Measurements from ENCODE around the gene DAP.

The DAP gene

GRCh38 chr5:10707198-10708142, 53.6 kb downstream of the DAP start:
- H3K4me1 ChIP-seq (ENCODE audit: control insufficient read depth in 1 of 2, insufficient read depth in 2 of 2, low read length in 2 of 2), result peaks cover 39 to 40% of the 10 kb centered on the region in 2 experiments
- WGBS (ENCODE audit: extremely low coverage, insufficient coverage, insufficient read length), result no CpG with 5 or more reads among the region's 13 CpGs
- H2AFZ ChIP-seq (ENCODE audit: insufficient read depth, low read length, poor library complexity), result no peak overlapping the region
- DNase-seq, result peak; percentile 73 to 80
- H3K4me3 ChIP-seq (ENCODE audit: low read depth, low read length), result peak overlapping the region; percentile 32
- no peak overlapping the region for H3K14ac ChIP-seq (ENCODE audit: low read length)
- H3K36me3 ChIP-seq (ENCODE audit: control insufficient read depth in 1 of 2, insufficient read depth in 2 of 2, low read length in 2 of 2), result peaks cover 12 to 20% of the 10 kb centered on the region in 2 experiments
- H4K8ac ChIP-seq (ENCODE audit: low read depth, low read length), result no peak overlapping the region
- no peak overlapping the region for H3K4ac ChIP-seq (ENCODE audit: low read depth, low read length)
- no peaks in the 10 kb centered on the region for H3K27me3 ChIP-seq (ENCODE audit: insufficient read depth, low read length)
- no peak overlapping the region for H4K91ac ChIP-seq (ENCODE audit: low read depth, low read length)
- H2BK5ac ChIP-seq (ENCODE audit: low read depth, low read length, poor library complexity), result no peak overlapping the region
- H2AK5ac ChIP-seq (ENCODE audit: low read length), result no peak overlapping the region
- peak overlapping the region; percentile 5 for H3K18ac ChIP-seq (ENCODE audit: low read length)
- no peak overlapping the region for H2BK12ac ChIP-seq (ENCODE audit: low read length)
- no peak overlapping the region for H3K27ac ChIP-seq (ENCODE audit: low read depth, low read length)
- no peak overlapping the region for H4K12ac ChIP-seq (ENCODE audit: low read depth, low read length)
- H3K79me2 ChIP-seq (ENCODE audit: control insufficient read depth, insufficient read depth, low read length, poor library complexity), result peaks cover 2% of the 10 kb centered on the region
- H3K79me1 ChIP-seq (ENCODE audit: low read length), result peaks cover 10% of the 10 kb centered on the region
- peak overlapping the region; percentile 3 for H3K23ac ChIP-seq (ENCODE audit: low read length)
- H3K9ac ChIP-seq (ENCODE audit: low read length), result no peak overlapping the region
- H3K9me3 ChIP-seq (ENCODE audit: insufficient read depth, low read depth, low read length), result no peaks in the 10 kb centered on the region
- H2BK120ac ChIP-seq (ENCODE audit: insufficient read depth, low read length, poor library complexity), result no peak overlapping the region
- H3K4me2 ChIP-seq (ENCODE audit: low read length), result no peak overlapping the region

GRCh38 chr5:10706326-10706725, 54.7 kb downstream of the DAP start:
- H3K79me2 ChIP-seq (ENCODE audit: control insufficient read depth, insufficient read depth, low read length, poor library complexity), result peaks cover 2% of the 10 kb centered on the region
- H2BK12ac ChIP-seq (ENCODE audit: low read length), result no peak overlapping the region
- no peak overlapping the region for H2BK5ac ChIP-seq (ENCODE audit: low read depth, low read length, poor library complexity)
- H2BK120ac ChIP-seq (ENCODE audit: insufficient read depth, low read length, poor library complexity), result no peak overlapping the region
- no CpG with 5 or more reads among the region's 4 CpGs for WGBS (ENCODE audit: extremely low coverage, insufficient coverage, insufficient read length)
- no peak overlapping the region for H3K27ac ChIP-seq (ENCODE audit: low read depth, low read length)
- H4K8ac ChIP-seq (ENCODE audit: low read depth, low read length), result no peak overlapping the region
- peaks cover 15% of the 10 kb centered on the region for H3K79me1 ChIP-seq (ENCODE audit: low read length)
- H3K9ac ChIP-seq (ENCODE audit: low read length), result no peak overlapping the region
- no peak overlapping the region for H3K4ac ChIP-seq (ENCODE audit: low read depth, low read length)
- no peak overlapping the region for H3K18ac ChIP-seq (ENCODE audit: low read length)
- H2AK5ac ChIP-seq (ENCODE audit: low read length), result no peak overlapping the region
- no peak overlapping the region for H4K12ac ChIP-seq (ENCODE audit: low read depth, low read length)
- peaks cover 12 to 16% of the 10 kb centered on the region in 2 experiments for H3K36me3 ChIP-seq (ENCODE audit: control insufficient read depth in 1 of 2, insufficient read depth in 2 of 2, low read length in 2 of 2)
- no peaks in the 10 kb centered on the region for H3K27me3 ChIP-seq (ENCODE audit: insufficient read depth, low read length)
- H3K4me2 ChIP-seq (ENCODE audit: low read length), result no peak overlapping the region
- DNase-seq, result peak; percentile 40 to 67
- H4K91ac ChIP-seq (ENCODE audit: low read depth, low read length), result no peak overlapping the region
- H3K4me3 ChIP-seq (ENCODE audit: low read depth, low read length), result no peak overlapping the region
- peaks cover 49% of the 10 kb centered on the region in 2 experiments for H3K4me1 ChIP-seq (ENCODE audit: control insufficient read depth in 1 of 2, insufficient read depth in 2 of 2, low read length in 2 of 2)
- H3K23ac ChIP-seq (ENCODE audit: low read length), result no peak overlapping the region
- no peaks in the 10 kb centered on the region for H3K9me3 ChIP-seq (ENCODE audit: insufficient read depth, low read depth, low read length)
- no peak overlapping the region for H2AFZ ChIP-seq (ENCODE audit: insufficient read depth, low read length, poor library complexity)
- H3K14ac ChIP-seq (ENCODE audit: low read length), result no peak overlapping the region

- WGBS (ENCODE audit: extremely low coverage, insufficient coverage, insufficient read length), result no CpG with 5 or more reads among the region's 2 CpGs
- Histone ChIP-seq H2AK5ac (ENCODE audit: low read length) (no peak overlapping the region), H3K18ac (ENCODE audit: low read length) (no peak overlapping the region), H4K8ac (ENCODE audit: low read depth, low read length) (no peak overlapping the region), H3K36me3 (ENCODE audit: control insufficient read depth in 1 of 2, insufficient read depth in 2 of 2, low read length in 2 of 2) (peaks cover 12% of the 10 kb centered on the region in 2 experiments), H2BK120ac (ENCODE audit: insufficient read depth, low read length, poor library complexity) (no peak overlapping the region), H2BK5ac (ENCODE audit: low read depth, low read length, poor library complexity) (no peak overlapping the region), H3K14ac (ENCODE audit: low read length) (no peak overlapping the region), H3K4me1 (ENCODE audit: control insufficient read depth in 1 of 2, insufficient read depth in 2 of 2, low read length in 2 of 2) (peaks cover 49 to 53% of the 10 kb centered on the region in 2 experiments), H3K23ac (ENCODE audit: low read length) (no peak overlapping the region), H4K91ac (ENCODE audit: low read depth, low read length) (no peak overlapping the region), H3K27ac (ENCODE audit: low read depth, low read length) (no peak overlapping the region), H2AFZ (ENCODE audit: insufficient read depth, low read length, poor library complexity) (no peak overlapping the region), H3K4me3 (ENCODE audit: low read depth, low read length) (no peak overlapping the region), H3K79me2 (ENCODE audit: control insufficient read depth, insufficient read depth, low read length, poor library complexity) (peaks cover 2% of the 10 kb centered on the region), H3K9me3 (ENCODE audit: insufficient read depth, low read depth, low read length) (no peaks in the 10 kb centered on the region), H3K27me3 (ENCODE audit: insufficient read depth, low read length) (no peaks in the 10 kb centered on the region), H3K4ac (ENCODE audit: low read depth, low read length) (no peak overlapping the region), H3K4me2 (ENCODE audit: low read length) (no peak overlapping the region), H4K12ac (ENCODE audit: low read depth, low read length) (no peak overlapping the region), H2BK12ac (ENCODE audit: low read length) (no peak overlapping the region), H3K9ac (ENCODE audit: low read length) (no peak overlapping the region), H3K79me1 (ENCODE audit: low read length) (peaks cover 17% of the 10 kb centered on the region)
- DNase-seq, result peak; percentile 73 to 93
These were observed 55.3 kb downstream of the DAP start for GRCh38 chr5:10705747-10706146.

- H3K14ac ChIP-seq (ENCODE audit: low read length), result peak overlapping the region; percentile 9
- H4K91ac ChIP-seq (ENCODE audit: low read depth, low read length), result peak overlapping the region; percentile 2
- peak overlapping the region; percentile 3 for H2BK12ac ChIP-seq (ENCODE audit: low read length)
- no CpG with 5 or more reads among the region's 10 CpGs for WGBS (ENCODE audit: extremely low coverage, insufficient coverage, insufficient read length)
- H3K27ac ChIP-seq (ENCODE audit: low read depth, low read length), result peak overlapping the region; percentile 23
- H3K4me2 ChIP-seq (ENCODE audit: low read length), result no peak overlapping the region
- H3K79me1 ChIP-seq (ENCODE audit: low read length), result peaks cover 22% of the 10 kb centered on the region
- no peak overlapping the region for H2BK120ac ChIP-seq (ENCODE audit: insufficient read depth, low read length, poor library complexity)
- H2AK5ac ChIP-seq (ENCODE audit: low read length), result no peak overlapping the region
- H3K36me3 ChIP-seq (ENCODE audit: control insufficient read depth in 1 of 2, insufficient read depth in 2 of 2, low read length in 2 of 2), result peaks cover 9 to 12% of the 10 kb centered on the region in 2 experiments
- H3K27me3 ChIP-seq (ENCODE audit: insufficient read depth, low read length), result no peaks in the 10 kb centered on the region
- DNase-seq, result peak; percentile 92 to 94
- peaks cover 2% of the 10 kb centered on the region for H3K79me2 ChIP-seq (ENCODE audit: control insufficient read depth, insufficient read depth, low read length, poor library complexity)
- H3K23ac ChIP-seq (ENCODE audit: low read length), result no peak overlapping the region
- no peak overlapping the region for H4K8ac ChIP-seq (ENCODE audit: low read depth, low read length)
- H3K9me3 ChIP-seq (ENCODE audit: insufficient read depth, low read depth, low read length), result no peaks in the 10 kb centered on the region
- no peak overlapping the region for H4K12ac ChIP-seq (ENCODE audit: low read depth, low read length)
- H3K4me3 ChIP-seq (ENCODE audit: low read depth, low read length), result no peak overlapping the region
- no peak overlapping the region for H3K4ac ChIP-seq (ENCODE audit: low read depth, low read length)
- H3K4me1 ChIP-seq (ENCODE audit: control insufficient read depth in 1 of 2, insufficient read depth in 2 of 2, low read length in 2 of 2), result peaks cover 51 to 52% of the 10 kb centered on the region in 2 experiments
- peak overlapping the region; percentile 53 for H3K18ac ChIP-seq (ENCODE audit: low read length)
- no peak overlapping the region for H3K9ac ChIP-seq (ENCODE audit: low read length)
- no peak overlapping the region for H2AFZ ChIP-seq (ENCODE audit: insufficient read depth, low read length, poor library complexity)
- no peak overlapping the region for H2BK5ac ChIP-seq (ENCODE audit: low read depth, low read length, poor library complexity)
These were observed 55.9 kb downstream of the DAP start for GRCh38 chr5:10704949-10705621.

All from trophoblast cell (in vitro differentiated cells and primary cell).